AG20443 (cell line): ENCODE measurements around the gene SYCE1.
"Not testable (repeated sequence)": the region's sequence is repeated elsewhere in the genome, so short reads cannot be mapped to it uniquely, and the experiment has no call there.

Experiments
- DNase-seq: peaks from one replicate; pipeline ENCODE4 v3.0.0; 2012; ENCODE audit warnings: low spot score, mixed read lengths

The SYCE1 gene

GRCh38 chr10:133557381-133557780 is 8.0 kb downstream of the SYCE1 start:
- no peak for DNase-seq

GRCh38 chr10:133555521-133555920 is 9.9 kb downstream of the SYCE1 start:
- no peak for DNase-seq

- no peak for DNase-seq
These were observed 10.8 kb downstream of the SYCE1 start for GRCh38 chr10:133554600-133554999.

DNA sequence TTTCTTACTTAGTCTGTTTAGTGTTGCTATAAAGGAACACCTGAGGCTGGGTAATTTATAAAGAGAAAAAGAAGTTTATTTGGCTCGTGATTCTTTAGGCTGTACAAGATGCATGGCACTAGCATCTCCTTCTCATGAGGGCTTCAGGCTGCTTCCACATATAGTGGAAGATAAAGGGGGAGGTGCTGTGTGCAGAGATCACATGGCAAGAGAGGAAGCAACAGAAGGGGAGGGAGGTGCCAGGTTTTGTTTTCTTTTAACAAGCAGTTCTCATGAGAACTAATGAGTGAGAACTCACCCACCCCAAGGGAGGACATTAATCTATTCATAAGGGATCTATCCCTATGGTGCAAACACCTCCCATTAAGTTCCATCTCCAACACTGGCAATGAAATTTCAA is 20.9 kb downstream of the SYCE1 start:
- no peak for DNase-seq

GRCh38 chr10:133541441-133541975 is 23.9 kb downstream of the SYCE1 start:
- not testable (repeated sequence) for DNase-seq

DNA sequence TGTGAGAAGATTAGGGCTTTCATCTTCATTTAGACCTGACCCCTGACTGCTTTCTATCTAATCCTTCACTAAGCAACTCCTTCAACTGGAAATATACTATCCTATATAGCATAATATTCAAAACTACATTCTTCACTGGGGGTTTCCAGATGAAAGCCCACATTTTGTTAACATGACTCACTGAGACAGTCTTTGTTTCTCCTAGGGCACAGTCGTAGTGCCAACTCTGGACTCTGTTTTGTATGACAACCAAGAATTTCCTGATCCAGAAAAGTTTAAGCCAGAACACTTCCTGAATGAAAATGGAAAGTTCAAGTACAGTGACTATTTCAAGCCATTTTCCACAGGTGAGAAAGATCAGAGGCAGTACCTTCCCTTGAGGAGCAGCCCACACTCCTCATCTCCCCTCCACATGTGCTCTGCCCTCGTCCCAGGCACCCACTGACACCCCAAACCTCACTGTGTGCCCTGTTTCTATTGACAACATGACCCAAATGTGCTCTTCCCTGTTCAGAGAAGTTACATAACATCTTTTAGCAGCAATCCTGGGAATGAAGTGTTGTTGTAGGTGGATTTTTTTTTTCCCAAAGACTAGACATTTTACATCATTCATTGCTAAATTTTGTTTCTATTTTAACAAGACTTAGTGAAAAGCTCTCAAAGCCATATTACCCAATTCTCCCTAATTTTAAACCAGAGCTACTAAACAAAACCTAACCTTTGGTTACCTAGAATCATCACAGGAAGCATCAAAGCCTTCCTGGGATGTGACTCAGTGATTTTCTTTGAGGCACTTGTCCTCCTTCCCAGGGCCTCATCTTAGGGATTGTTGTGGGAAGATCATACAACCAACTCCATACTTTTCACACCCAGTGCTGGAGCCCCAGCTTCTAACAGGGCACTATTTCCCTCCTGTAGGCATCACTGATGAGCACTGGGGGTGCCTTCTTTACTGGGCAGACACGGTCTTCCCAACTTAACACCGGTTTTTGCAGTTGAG is 27.5 kb downstream of the SYCE1 start:
- DNase-seq, result no peak

- no peak for DNase-seq
These were observed 29.2 kb downstream of the SYCE1 start for GRCh38 chr10:133536198-133536597.

DNA sequence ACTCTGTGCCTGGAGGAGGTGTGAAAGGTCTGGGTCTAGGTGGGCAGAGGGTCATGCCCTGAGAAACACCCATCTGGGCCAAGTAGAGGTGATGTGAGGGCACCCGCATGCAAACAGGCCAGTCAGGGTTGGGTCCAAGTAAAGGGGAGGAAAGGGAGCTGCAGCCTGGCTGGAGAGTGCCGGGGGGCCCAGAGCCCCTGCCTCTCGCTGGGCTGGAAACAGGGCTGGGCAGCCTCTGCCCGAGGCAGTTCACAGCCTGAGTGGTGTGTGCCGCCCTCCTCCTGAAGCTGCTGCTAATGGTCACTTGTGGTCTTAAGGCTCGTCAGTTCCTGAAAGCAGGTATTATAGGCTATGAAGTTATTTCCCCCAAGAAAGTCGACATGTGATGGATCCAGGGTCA is 31.0 kb downstream of the SYCE1 start:
- no peak for DNase-seq

DNA sequence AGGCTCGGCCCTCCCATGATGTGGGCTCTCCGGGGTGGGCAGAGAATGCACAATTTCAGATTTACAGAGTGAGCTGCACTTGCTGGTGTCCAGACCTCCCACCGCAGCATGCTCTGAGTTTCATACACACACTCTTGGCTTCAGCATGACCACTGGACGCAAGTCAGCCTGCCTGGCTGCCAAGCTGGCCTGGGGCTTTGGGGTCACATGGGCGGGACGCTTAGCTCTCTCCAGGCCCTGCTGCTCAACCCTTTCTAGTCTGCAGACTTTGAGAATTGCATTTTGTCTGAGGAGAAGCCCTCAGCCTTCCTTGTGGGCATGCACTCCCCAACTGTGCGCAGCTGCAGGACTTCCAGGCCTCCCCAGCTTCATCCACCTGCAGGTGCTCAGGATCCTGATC is 32.5 kb downstream of the SYCE1 start:
- no peak for DNase-seq

DNA sequence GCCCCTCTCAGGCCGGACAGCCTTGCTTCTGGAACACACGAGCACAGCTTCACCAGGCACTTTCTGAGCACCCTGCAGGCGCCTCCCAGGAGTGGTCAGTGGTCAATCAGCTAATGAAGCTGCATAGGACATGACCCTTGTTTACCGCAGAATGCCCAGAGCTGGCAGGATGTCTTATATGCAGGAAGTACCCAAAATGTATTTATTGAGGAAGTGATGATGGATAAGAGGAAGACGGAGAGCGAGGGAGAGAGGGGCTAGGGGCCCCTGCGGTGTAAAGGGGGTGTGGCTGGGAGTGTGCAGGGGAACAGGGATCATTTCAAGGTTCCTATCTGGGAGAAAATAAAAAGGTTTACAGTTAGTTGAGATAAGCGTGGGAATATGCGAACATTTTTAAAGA is 34.9 kb downstream of the SYCE1 start:
- no peak for DNase-seq

DNA sequence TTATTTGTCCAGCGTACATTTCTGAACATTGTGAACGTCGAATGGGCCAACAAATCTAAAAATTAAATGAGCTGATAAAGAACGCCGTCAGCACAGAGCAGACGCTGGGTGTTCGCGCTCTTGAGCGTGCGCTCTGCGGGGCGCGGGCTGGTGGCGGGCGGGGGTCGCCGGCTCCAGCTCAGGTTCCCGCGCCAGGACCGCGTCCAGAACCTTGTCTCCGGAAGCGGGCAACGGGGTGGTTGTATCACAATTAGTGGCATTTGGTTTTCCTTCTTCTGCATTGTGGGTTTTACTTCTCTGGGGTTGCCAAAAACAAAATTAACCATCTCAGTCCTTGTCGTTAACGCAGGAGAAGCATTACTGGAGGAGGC is 35.8 kb downstream of the SYCE1 start:
- DNase-seq, result no peak

DNA sequence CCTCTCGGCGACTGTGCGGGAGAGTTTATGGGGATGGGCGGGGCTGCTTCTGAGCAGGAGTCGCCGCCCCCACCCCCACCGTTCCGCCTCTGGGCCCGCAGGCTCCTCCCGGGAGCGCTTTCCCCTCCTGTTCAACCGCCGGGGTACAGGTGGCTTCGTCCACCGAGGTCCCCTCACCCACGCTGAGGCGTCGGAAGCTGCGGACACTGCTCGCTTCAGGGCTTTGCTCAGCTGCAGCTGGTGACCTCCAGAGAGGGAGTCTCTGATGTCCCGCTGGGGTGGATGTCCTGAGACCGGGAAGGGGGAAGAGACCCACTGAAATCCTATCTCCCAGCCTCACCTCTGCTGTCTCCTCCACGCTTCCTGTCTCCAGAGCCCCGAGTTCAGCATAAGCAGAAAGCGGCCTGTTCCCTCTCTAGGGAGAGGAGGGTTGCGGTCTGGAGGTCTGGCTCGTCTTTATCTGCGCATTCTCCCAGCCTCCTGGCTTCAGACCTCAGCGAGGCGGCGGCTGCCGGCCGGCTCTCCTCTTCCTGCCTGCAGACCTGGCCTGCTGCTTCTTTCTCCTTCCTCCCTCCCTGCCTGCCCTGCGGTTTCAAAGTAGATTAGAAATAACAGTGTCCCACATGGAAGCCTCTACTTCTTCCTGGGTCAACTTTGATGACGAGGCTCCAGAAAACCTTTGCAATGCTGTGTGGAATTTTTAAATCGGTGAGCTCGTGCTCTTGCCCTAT is 36.4 kb downstream of the SYCE1 start:
- peak; percentile 62 for DNase-seq

DNA sequence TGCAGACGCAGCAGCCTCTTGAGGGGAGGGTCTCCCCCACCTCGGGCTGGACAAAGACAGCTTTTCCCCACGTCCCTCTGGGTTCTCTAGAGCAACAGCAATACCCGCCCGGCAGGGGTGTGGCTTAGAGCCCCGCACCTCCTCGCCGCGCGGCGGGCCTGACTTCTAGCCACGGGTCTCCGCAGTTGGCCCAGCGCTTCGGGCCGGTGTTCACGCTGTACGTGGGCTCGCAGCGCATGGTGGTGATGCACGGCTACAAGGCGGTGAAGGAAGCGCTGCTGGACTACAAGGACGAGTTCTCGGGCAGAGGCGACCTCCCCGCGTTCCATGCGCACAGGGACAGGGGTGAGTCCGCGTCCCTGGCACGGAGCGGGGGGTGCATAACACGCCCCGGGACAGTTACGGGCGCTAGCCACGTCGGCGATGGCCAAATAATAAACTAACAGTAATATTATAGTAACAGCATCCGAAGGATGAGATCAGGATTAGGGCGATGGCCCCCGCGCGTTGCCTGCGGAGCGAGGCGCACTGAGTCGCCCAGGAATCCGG is 37.0 kb downstream of the SYCE1 start:
- no peak for DNase-seq

DNA sequence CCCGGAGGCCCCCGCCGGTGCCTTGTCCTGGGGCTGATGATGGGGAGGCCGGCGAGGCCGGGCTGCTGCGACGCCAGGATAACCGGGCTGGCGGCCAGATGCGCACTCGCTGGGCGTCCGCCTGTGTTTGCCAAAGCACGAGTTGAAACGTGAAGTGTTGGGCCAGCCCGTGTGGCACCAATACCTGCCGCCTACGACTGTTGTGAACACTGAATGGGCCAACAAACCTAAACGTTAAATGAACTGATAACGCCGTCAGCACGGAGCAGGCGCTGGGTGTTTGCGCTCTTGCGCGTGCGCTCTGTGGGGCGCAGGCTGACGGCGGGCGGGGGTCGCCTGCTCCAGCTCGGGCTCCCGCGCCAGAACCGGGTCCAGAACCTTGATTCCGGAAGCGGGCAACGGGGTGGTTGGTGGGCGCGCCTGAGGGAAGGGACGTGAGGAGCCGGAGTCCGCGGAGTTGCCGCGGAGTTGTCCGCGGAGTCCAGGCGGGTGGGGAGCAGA is 37.6 kb downstream of the SYCE1 start:
- no peak for DNase-seq

GRCh38 chr10:133526957-133527588 is 38.3 kb downstream of the SYCE1 start, which contains the start of gene CYP2E1:
TSS of gene CYP2E1 (plus strand) at chr10:133527363. CDS start at chr10:133527396, 33 bp downstream.
- DNase-seq, result no peak

GRCh38 chr10:133525444-133525843 is 39.9 kb downstream of the SYCE1 start:
- no peak for DNase-seq

GRCh38 chr10:133523631-133524203 is 41.7 kb downstream of the SYCE1 start:
- DNase-seq, result no peak

- peak; percentile 93 for DNase-seq
These were observed 45.1 kb downstream of the SYCE1 start for GRCh38 chr10:133520193-133520738.

DNA sequence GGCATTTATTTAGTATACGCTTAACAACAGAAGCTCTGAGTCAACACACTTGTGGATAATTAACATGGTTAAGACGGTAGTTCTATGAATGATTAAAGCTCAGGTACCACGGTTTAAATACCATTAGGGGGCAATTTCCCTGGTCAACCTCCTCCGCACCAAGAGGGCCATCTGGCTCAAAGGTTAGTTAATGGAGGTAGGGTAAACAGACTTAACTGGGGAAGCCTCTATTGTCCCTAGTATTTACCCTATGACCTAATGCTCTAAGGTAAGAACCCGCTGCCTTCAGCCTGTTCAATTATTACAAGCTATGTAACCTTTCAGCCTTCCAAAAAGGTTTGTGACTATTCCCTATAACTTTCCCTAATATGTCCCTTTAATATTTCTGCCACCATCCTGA is 46.9 kb downstream of the SYCE1 start:
- DNase-seq, result not testable (repeated sequence)

GRCh38 chr10:133516057-133516456 is 49.3 kb downstream of the SYCE1 start:
- DNase-seq, result no peak

DNA sequence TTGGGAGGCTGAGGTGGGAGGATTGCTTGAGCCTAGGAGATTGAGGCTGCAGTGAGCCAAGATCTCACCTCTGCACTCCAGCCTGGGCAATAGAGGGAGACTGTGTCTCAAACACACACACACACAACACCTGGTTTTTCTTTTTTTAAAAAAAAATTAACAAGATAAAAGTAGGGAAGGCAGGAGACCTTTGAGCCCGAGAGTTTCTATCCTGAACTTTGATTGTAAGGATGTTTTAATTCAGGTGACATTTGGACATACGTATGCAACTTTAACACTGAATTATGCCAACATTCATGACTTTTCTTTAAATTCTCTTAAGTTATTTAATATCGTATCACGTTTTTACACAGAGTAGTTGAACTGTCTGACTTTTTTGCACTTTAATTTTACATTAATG is 49.9 kb downstream of the SYCE1 start:
- DNase-seq, result no peak
